Left forelimb (tissue), 1 donor: ENCODE results near the gene CHMP1B.

Experiments used
- DNase-seq: peaks from one replicate; pipeline ENCODE4 v3.0.0-alpha.2; 2018; ENCODE audit warnings: low spot score

CHMP1B gene

GRCh38 chr18:11851146-11851805 is at the start of gene CHMP1B:
CHMP1B (plus strand) TSS chr18:11851413; CDS start chr18:11851512, 99 bp downstream.
- peak; percentile 97 for DNase-seq

- DNase-seq = no peak
Measured at GRCh38 chr18:11801573-11801972, 49.6 kb upstream of the CHMP1B start.

- no peak for DNase-seq
Measured at GRCh38 chr18:11802158-11802557, 49.1 kb upstream of the CHMP1B start.

GRCh38 chr18:11802586-11802985 is 48.6 kb upstream of the CHMP1B start:
- DNase-seq = no peak

- no peak for DNase-seq
Measured at GRCh38 chr18:11807233-11807632, 44.0 kb upstream of the CHMP1B start.

- no peak for DNase-seq
Measured at GRCh38 chr18:11808001-11808855, 43.0 kb upstream of the CHMP1B start.

- DNase-seq = no peak
Measured at GRCh38 chr18:11809895-11810294, 41.3 kb upstream of the CHMP1B start.

GRCh38 chr18:11810379-11810778 is 40.8 kb upstream of the CHMP1B start:
- no peak for DNase-seq

- DNase-seq = no peak
Measured at GRCh38 chr18:11811009-11811408, 40.2 kb upstream of the CHMP1B start.

- DNase-seq = no peak
Measured at GRCh38 chr18:11817229-11817628, 34.0 kb upstream of the CHMP1B start.

- no peak for DNase-seq
Measured at GRCh38 chr18:11818486-11819203, 32.6 kb upstream of the CHMP1B start.

GRCh38 chr18:11819938-11820337 is 31.3 kb upstream of the CHMP1B start:
- no peak for DNase-seq

GRCh38 chr18:11820697-11821096 is 30.5 kb upstream of the CHMP1B start:
- DNase-seq = no peak

GRCh38 chr18:11821208-11821607 is 30.0 kb upstream of the CHMP1B start:
- DNase-seq = no peak

- no peak for DNase-seq
Measured at GRCh38 chr18:11821643-11822237, 29.5 kb upstream of the CHMP1B start.

GRCh38 chr18:11823545-11823944 is 27.7 kb upstream of the CHMP1B start:
- DNase-seq = no peak

- DNase-seq = no peak
Measured at GRCh38 chr18:11826836-11827235, 24.4 kb upstream of the CHMP1B start.

- DNase-seq = no peak
Measured at GRCh38 chr18:11828786-11829432, 22.3 kb upstream of the CHMP1B start.

GRCh38 chr18:11830585-11830984 is 20.6 kb upstream of the CHMP1B start:
- no peak for DNase-seq

- DNase-seq = no peak
Measured at GRCh38 chr18:11831921-11832320, 19.3 kb upstream of the CHMP1B start.

- DNase-seq = no peak
Measured at GRCh38 chr18:11834772-11835171, 16.4 kb upstream of the CHMP1B start.

GRCh38 chr18:11839556-11839955 is 11.7 kb upstream of the CHMP1B start:
- DNase-seq = no peak
